ENCODE results near the gene MAB21L4. TPM values are rescaled to one million over a fixed set of nuclear protein-coding genes. Genes with fewer than 3 reads are reported as not detected.
A peak's percentile ranks its signal among the peaks of the same experiment; 100 is the strongest.

MAB21L4 gene
- total RNA-seq, 1 experiment from 2014 or later = 69.9 TPM

- no peaks in the 10 kb centered on the region for H3K27me3 ChIP-seq (replicated peaks; ENCODE audit: control insufficient read depth, insufficient read depth, low read length)
- no peaks in the 10 kb centered on the region for H3K36me3 ChIP-seq (ENCODE audit: control insufficient read depth, insufficient read depth, low read length)
- Mint-ChIP-seq H3K27ac (ENCODE audit: unreplicated experiment) (no peak overlapping the region), H3K4me1 (ENCODE audit: low read depth, unreplicated experiment) (no peaks in the 10 kb centered on the region), H3K36me3 (ENCODE audit: insufficient read depth, unreplicated experiment) (no peaks in the 10 kb centered on the region), H3K9me3 (ENCODE audit: unreplicated experiment) (no peaks in the 10 kb centered on the region), H3K27me3 (ENCODE audit: insufficient read depth, unreplicated experiment) (peaks cover 6% of the 10 kb centered on the region), H3K4me3 (ENCODE audit: unreplicated experiment) (no peak overlapping the region)
- ChIA-PET CTCF (interaction anchor here (0.6 to 2.8 kb wide), 13 partner anchors 9 to 249 kb away, joined by 3 to 17 read pairs (median 4); partner anchors contain the start of gene MAB21L4), POLR2A (no interaction called here)
- no peak overlapping the region for H3K4me3 ChIP-seq (ENCODE audit: low read depth, low read length)
- peak; percentile 57 to 71 for TF ChIP-seq CTCF (IDR thresholded peaks at IDR 0.05; ENCODE audit: insufficient read depth in 1 of 2, low read depth in 1 of 2, low read length in 1 of 2, severe bottlenecking in 1 of 2, unreplicated experiment in 1 of 2)
- peak; percentile 52 to 72 for DNase-seq
- intact Hi-C loops (cut with micrococcal nuclease; ENCODE audit: unreplicated experiment) = no loop called here
- no TSS peak for BruUV-seq (replicated peaks)
- no peaks in the 10 kb centered on the region for H3K9me3 ChIP-seq
- H3K4me1 ChIP-seq = no peaks in the 10 kb centered on the region
Measured at GRCh38 chr2:240913810-240914644, 18.1 kb upstream of the MAB21L4 start.

GRCh38 chr2:240912878-240913809, 17.2 kb upstream of the MAB21L4 start:
- Histone ChIP-seq H3K36me3 (ENCODE audit: control insufficient read depth, insufficient read depth, low read length) (no peaks in the 10 kb centered on the region), H3K4me1 (no peaks in the 10 kb centered on the region), H3K9me3 (no peaks in the 10 kb centered on the region), H3K27me3 (replicated peaks; ENCODE audit: control insufficient read depth, insufficient read depth, low read length) (no peaks in the 10 kb centered on the region), H3K4me3 (ENCODE audit: low read depth, low read length) (no peak overlapping the region)
- intact Hi-C loops (cut with micrococcal nuclease; ENCODE audit: unreplicated experiment) = no loop called here
- no TSS peak for BruUV-seq (replicated peaks)
- Mint-ChIP-seq H3K27ac (ENCODE audit: unreplicated experiment) (no peak overlapping the region), H3K36me3 (ENCODE audit: insufficient read depth, unreplicated experiment) (no peaks in the 10 kb centered on the region), H3K27me3 (ENCODE audit: insufficient read depth, unreplicated experiment) (peaks cover 6% of the 10 kb centered on the region), H3K4me3 (ENCODE audit: unreplicated experiment) (no peak overlapping the region), H3K9me3 (ENCODE audit: unreplicated experiment) (no peaks in the 10 kb centered on the region), H3K4me1 (ENCODE audit: low read depth, unreplicated experiment) (no peaks in the 10 kb centered on the region)
- no peak for TF ChIP-seq CTCF (IDR thresholded peaks at IDR 0.05; ENCODE audit: insufficient read depth in 1 of 2, low read depth in 1 of 2, low read length in 1 of 2, severe bottlenecking in 1 of 2, unreplicated experiment in 1 of 2)
- POLR2A ChIA-PET = no interaction called here
- CTCF ChIA-PET = interaction anchor here (2.2 to 2.8 kb wide), 2 partner anchors 16 to 56 kb away, joined by 7 to 17 read pairs; partner anchors contain the start of gene MAB21L4
- DNase-seq = no peak

- no peak overlapping the region for H3K4me3 ChIP-seq (ENCODE audit: low read depth, low read length)
- TF ChIP-seq CTCF (IDR thresholded peaks at IDR 0.05; ENCODE audit: insufficient read depth in 1 of 2, low read depth in 1 of 2, low read length in 1 of 2, severe bottlenecking in 1 of 2, unreplicated experiment in 1 of 2) = no peak
- Mint-ChIP-seq H3K27ac (ENCODE audit: unreplicated experiment) (no peak overlapping the region), H3K9me3 (ENCODE audit: unreplicated experiment) (no peaks in the 10 kb centered on the region), H3K27me3 (ENCODE audit: insufficient read depth, unreplicated experiment) (peaks cover 6% of the 10 kb centered on the region), H3K36me3 (ENCODE audit: insufficient read depth, unreplicated experiment) (no peaks in the 10 kb centered on the region), H3K4me3 (ENCODE audit: unreplicated experiment) (no peak overlapping the region), H3K4me1 (ENCODE audit: low read depth, unreplicated experiment) (no peaks in the 10 kb centered on the region)
- ChIA-PET CTCF (no interaction called here), POLR2A (no interaction called here)
- BruUV-seq (replicated peaks) = no TSS peak
- intact Hi-C loops (cut with micrococcal nuclease; ENCODE audit: unreplicated experiment) = no loop called here
- no peaks in the 10 kb centered on the region for H3K36me3 ChIP-seq (ENCODE audit: control insufficient read depth, insufficient read depth, low read length)
- no peaks in the 10 kb centered on the region for H3K9me3 ChIP-seq
- H3K4me1 ChIP-seq = no peaks in the 10 kb centered on the region
- H3K27me3 ChIP-seq (replicated peaks; ENCODE audit: control insufficient read depth, insufficient read depth, low read length) = no peaks in the 10 kb centered on the region
- DNase-seq = no peak
Measured at GRCh38 chr2:240911641-240912265, 15.8 kb upstream of the MAB21L4 start.

Data from Caco-2 (cell line).